Nucleus accumbens (tissue), 56 donors: ENCODE data around the gene AP5Z1.

ENCODE experiments used
- DNase-seq, 56 donors: peaks; one replicate each; lab custom pipeline; 2025; lab: John Stamatoyannopoulos, UW

Gene AP5Z1

DNA sequence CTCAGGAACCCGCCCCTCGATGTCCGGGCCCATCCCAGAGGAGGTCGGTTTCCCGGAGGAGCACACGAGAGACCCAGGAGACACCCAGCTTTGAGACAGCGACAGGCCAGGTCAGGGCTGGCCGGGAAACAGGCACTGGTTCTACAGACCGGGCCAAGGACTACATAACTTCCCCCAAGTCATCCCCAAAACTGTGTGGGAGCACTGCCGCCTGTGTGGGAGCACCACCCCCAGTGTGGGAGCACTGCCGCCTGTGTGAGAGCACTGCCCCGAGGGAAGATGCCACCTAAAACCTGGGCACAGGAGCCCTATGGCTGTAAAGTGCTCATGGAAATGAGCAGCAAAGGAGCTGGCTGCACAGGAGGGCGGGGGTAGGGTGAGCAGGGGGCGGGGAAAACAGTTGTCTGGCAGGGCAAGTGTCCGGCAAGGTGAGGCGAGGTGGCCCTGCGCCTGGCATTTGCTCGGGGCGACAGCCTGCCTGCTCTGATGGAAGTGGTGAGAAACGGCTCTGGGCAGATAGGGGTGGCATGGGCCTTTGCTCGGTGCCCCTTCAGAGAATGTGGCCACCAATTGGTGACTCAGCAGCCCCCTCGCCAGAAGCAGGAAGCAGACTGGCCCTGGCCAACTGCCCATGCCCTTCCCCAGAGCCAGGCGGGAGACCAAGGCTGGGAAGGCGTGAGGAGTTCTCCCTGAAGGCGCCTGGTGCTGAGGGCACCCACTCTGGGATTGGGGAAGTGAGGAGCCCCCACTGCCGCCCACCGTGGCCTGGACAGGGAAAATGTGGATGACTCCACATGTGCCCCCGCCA lies 60.2 kb downstream of the AP5Z1 start:
- no peak for DNase-seq

- no peak for DNase-seq
These were observed 60.8 kb downstream of the AP5Z1 start for GRCh38 chr7:4836206-4836661.

DNA sequence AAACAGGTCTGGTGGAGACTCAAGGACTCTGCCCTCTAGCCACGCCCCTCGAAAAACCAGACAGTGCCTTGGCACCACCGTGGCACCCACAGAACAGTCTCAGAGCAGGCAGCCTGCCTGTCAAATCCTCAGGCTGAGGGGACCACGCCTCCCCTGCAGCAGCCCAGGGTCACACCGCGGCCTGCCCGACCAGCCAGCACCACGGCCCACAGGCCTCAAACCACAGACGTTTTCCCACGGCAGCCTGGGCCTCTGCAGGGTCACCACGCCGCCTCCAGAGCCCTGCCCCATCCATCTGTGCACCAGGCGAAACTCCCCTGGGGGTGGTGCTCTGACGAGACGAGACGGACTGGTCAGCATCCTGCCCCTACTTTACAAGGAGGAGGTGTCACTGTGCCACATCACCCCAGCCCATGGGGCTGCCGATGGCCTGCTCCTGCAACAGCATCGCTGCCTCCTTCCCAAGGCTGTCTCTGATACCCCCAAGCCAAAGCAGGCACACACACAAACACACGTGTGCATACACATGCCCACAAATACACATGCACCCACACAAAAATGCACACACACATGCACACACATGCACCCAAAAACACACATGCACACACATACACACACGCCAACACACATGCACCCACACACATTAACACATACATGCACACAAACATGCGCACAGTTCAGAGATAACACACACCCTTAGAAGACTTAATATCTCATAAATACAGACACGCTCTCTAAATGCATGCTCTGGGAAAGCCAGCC lies 61.8 kb downstream of the AP5Z1 start:
- no peak for DNase-seq

DNA sequence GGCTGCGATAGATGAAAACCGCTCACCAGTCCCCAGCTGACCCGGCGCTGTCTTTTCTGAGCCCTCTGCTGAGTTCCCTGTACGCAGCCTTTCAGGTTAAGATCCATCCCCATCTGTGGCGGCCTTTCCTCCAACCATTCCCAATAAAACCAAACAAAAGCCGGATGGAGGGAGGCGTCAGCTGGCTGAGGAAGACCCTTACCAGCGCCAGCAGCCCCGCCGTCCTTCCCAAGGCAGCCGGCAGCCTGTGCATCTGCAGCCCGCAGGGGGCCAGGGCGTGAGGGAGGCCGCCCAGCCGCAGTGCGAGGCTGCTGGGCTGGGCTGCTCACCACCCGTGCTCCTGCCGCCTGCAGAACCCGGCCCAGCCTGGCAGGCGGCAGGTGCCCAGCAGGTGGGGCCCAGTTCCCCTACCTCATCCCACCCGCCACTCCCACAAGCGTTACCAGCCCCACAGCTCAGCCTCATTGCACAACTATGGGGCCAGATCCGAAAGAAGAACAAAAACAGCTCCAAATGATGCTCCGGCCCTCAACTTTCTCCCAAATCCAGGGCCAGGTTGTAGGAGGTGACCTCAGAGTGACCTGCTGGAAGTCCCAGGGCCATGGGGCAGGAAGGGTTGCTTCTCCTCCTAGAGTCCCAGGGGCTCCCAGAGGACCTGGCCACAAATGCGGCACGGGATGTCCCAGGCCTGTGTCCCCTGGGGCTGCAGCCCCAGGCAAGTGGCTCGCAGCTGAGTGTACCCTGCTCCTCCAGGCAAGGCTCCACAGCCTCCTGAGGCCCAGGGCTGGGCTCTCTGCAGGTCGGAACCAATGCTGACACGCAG lies 62.6 kb downstream of the AP5Z1 start:
- no peak for DNase-seq

DNA sequence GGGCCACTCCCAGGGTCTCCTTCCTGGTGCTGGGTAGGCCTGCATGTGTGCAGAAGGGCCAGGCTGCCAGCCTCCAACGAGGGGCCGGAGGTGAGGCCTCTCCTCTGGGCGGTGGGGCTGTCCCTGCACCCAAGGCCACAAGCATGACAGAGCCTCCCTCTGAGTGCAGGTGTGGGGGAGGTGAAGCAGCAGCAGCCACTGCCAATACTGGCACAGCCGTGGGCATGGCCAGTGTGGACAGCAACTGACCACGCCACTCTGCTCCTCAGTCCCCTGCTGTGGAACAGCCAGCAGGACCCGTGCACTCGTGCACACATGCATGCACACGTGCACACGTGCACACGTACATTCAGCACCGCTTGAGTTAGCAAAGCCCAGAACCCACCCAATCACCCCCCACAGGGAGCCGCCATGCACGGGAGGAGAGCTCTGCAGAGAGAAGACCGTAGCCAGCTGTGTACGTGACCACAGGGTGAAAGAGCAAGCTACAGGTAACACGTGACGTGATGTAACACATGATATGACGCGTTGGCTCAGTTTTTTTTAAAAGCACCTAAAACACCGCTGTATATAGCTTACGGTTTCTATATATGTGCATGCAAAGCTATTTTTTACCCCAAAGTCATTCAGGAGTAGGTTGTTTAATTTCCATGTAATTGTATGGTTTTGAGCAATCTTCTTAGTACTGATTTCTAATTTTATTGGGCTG lies 63.4 kb downstream of the AP5Z1 start:
- DNase-seq: no peak

DNA sequence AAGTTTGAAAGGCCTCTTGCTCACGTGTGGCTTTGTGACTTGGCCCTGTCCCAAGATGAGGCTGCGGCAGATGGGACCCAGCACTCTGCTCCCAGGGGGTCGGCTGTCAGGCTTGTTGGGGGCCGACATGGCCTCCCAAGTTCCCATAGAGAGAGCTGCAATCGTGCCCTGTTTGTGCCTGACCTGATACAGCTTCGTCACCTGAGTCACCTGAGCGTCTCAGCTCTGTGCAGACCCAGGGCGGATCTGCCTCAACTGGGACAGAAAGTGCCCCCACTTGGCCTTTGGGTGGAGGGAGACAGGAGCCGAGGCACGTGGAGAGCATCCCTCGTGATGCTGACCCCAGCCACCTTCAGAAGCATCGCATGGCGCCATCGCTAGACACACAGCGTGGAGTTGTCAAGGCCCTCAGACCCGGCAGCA lies 64.7 kb downstream of the AP5Z1 start:
- no peak for DNase-seq
